ENCODE results near the gene ERBB4. TPM values are rescaled to one million over a fixed set of nuclear protein-coding genes. Genes with fewer than 3 reads are reported as not detected.

The ERBB4 gene
- total RNA-seq, 1 donor from 2014 or later: 2.2 TPM

- TF ChIP-seq, protein P1, sequence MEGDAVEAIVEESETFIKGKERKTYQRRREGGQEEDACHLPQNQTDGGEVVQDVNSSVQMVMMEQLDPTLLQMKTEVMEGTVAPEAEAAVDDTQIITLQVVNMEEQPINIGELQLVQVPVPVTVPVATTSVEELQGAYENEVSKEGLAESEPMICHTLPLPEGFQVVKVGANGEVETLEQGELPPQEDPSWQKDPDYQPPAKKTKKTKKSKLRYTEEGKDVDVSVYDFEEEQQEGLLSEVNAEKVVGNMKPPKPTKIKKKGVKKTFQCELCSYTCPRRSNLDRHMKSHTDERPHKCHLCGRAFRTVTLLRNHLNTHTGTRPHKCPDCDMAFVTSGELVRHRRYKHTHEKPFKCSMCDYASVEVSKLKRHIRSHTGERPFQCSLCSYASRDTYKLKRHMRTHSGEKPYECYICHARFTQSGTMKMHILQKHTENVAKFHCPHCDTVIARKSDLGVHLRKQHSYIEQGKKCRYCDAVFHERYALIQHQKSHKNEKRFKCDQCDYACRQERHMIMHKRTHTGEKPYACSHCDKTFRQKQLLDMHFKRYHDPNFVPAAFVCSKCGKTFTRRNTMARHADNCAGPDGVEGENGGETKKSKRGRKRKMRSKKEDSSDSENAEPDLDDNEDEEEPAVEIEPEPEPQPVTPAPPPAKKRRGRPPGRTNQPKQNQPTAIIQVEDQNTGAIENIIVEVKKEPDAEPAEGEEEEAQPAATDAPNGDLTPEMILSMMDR (conservative IDR thresholded peaks at IDR 0.05; ENCODE audit: low read depth, low read length): no peak
- DNase-seq (ENCODE audit: low read depth): no peak
- H3K4me3 ChIP-seq (ENCODE audit: low read depth, low read length): no peak overlapping the region
Measured at GRCh38 chr2:211829725-211830124, 708.9 kb downstream of the ERBB4 start.

DNA sequence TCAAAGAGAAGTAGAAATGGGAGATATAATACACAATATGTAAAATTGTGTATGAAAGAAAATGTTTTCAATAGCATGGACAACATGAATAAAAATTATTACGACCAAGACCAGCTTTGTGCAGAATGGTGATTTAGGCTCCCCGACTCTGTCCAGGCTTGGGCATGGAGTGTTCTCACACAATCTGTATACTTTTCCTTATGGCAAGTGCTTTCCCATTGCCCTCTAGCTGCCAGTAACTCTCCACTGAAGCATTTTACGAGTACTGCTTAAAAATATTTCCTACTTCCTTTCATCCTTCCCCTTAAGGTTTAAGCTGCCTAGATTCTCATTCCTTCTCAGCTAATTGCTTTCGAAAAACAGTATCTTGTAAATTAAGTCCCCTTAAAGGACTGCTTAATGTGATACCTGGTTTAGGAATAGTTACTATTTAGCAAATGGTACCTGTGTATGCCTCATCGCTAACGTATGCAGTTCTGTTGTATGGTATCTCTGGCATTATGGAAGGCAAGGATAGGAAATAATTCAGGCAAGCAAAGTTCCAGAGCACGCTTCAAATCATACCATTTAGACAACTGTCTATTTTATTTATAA lies 714.6 kb downstream of the ERBB4 start:
- no peak for DNase-seq (ENCODE audit: low read depth)
- no peak overlapping the region for H3K4me3 ChIP-seq (ENCODE audit: low read depth, low read length)
- TF ChIP-seq, protein P1 (conservative IDR thresholded peaks at IDR 0.05; ENCODE audit: low read depth, low read length): no peak

DNA sequence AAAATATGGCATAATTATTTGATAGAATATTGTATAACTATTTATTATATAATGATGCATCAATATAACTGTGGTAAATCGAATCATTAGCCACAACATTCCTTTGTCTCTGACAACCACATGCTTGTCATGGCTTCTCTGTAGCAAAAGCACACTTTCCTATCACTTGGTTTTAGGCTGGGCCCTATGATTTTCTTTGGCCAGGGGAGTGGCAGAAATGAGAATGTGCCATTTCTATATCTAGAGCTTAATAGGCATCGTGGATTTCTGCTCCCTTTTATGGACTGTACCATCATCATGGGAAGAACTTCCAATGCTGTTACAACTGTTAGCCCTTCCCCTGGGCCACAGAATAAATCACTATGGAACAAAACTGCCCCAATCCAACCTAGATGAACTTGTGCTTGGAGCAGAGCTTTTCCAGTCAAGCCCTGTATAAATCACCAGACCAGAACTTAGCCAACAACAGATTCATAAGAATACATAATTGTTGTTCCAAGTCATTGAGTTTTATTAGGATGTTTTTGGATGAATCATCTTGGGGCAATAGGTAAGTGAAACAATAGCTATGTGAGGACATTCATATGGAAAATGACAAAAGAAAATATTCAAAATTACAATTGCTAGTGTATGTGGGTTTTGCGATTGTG lies 715.8 kb downstream of the ERBB4 start:
- DNase-seq (ENCODE audit: low read depth): no peak
- no peak overlapping the region for H3K4me3 ChIP-seq (ENCODE audit: low read depth, low read length)
- TF ChIP-seq, protein P1 (conservative IDR thresholded peaks at IDR 0.05; ENCODE audit: low read depth, low read length): no peak

DNA sequence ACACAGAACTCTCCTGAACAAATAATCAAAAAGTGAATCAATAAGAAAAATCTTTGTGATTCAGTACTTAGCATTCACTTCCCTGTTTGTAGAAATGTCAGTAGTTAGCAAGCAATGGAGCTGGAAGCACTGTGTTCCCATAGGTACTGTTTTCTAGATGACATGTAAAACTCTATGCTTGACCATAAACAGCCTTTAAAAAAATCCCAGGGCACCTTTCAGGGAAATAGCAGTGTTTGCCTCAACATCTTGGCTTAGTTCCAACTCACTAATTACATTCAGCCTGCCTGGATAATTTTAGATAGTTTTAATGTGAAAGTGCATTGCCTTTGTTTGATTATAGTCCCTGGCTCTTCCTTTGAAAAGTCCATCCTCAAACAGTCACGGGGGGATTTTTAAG lies 721.8 kb downstream of the ERBB4 start:
- TF ChIP-seq, protein P1 (conservative IDR thresholded peaks at IDR 0.05; ENCODE audit: low read depth, low read length): no peak
- no peak overlapping the region for H3K4me3 ChIP-seq (ENCODE audit: low read depth, low read length)
- DNase-seq (ENCODE audit: low read depth): no peak

DNA sequence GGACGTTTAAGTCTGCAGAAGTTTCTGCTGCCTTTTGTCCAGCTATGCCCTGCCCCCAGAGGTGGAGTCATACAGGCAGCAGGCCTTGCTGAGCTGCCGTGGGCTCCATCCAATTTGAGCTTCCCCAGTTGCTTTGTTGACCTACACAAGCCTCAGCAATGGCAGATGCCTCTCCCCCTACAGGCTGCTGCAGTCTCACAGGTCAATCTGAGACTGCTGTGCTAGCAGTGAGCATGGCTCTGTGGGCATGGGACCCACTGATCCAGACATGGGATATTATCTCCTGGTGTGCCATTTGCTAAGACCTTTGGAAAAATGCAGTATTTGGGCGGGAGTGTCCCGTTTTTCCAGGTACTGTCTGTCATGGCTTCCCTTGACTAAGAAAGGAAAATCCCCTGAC lies 726.0 kb downstream of the ERBB4 start:
- TF ChIP-seq, protein P1 (conservative IDR thresholded peaks at IDR 0.05; ENCODE audit: low read depth, low read length): no peak
- DNase-seq (ENCODE audit: low read depth): no peak
- H3K4me3 ChIP-seq (ENCODE audit: low read depth, low read length): no peak overlapping the region

DNA sequence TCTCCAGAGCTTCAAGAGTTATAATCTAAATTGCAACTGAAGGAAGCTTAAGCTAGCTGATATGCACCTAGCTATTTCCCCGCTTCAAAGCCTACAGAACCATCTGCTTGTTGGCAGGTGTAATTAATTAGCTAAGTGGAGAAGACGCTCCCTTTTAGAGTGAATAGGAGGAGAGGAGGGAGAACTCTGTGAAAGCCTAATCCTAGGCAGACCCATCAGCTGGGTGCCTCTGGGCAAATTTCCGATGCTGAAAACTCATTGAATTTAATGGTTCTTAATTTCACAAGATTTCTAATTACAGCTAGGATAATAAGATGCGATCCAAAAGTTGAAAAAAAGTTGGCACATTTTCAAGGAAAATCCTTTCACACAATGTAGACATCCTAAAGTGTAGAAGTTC lies 735.9 kb downstream of the ERBB4 start:
- TF ChIP-seq, protein P1 (conservative IDR thresholded peaks at IDR 0.05; ENCODE audit: low read depth, low read length): no peak
- no peak for DNase-seq (ENCODE audit: low read depth)
- no peak overlapping the region for H3K4me3 ChIP-seq (ENCODE audit: low read depth, low read length)

DNA sequence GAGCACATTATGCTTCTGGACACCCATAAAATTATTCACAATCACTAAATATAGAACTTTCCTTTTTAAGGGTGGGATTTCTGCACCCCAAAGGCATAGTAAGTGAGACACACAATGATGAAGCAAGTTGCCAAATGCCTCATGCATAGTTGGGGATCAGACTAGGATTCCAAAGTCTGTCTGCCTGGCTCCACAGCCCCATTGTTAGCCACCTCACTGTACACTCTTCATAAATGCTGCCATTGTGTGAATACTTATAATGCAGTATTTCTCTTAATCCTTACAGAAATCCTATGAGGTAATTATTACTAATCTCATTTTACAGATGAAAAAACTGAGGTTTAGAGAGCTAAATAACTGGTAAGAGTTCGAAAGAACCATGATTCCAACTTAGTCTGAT lies 738.6 kb downstream of the ERBB4 start:
- no peak for DNase-seq (ENCODE audit: low read depth)

More for the DNA sequence above, 738.6 kb downstream of the ERBB4 start:
- TF ChIP-seq, protein P1 (conservative IDR thresholded peaks at IDR 0.05; ENCODE audit: low read depth, low read length): no peak
- H3K4me3 ChIP-seq (ENCODE audit: low read depth, low read length): no peak overlapping the region
